GM19468 (cell line): Measurements from ENCODE around the gene LRRC9.
"Not testable (repeated sequence)": the region's sequence is repeated elsewhere in the genome, so short reads cannot be mapped to it uniquely, and the experiment has no call there.

Source experiments
- ATAC-seq: cut with Tn5 transposase; IDR thresholded peaks from one replicate; pipeline ENCODE4 v1.9.1; 2021; ENCODE audit warnings: mild to moderate bottlenecking, moderate library complexity, moderate number of reproducible peaks; ENCODE audit not compliant: unreplicated experiment; ENCODE audit errors: extremely low read depth

LRRC9 gene

DNA sequence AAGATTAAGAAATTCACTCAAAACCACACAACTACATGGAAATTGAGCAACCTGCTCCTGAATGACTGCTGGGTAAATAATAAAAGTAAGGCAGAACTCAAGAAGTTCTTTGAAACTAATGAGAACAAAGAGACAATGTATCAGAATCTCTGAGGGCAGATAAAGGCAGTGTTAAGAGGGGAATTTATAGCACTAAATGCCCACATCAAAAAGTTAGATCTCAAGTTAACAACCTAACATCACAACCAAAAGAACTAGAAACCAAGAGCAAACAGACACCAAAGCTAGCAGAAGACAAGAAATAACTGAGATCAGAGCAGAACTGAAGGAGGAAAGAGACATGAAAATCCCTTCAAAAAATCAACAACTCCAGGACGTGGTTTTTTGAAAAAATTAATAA is 128.0 kb downstream of the LRRC9 start:
- not testable (repeated sequence) for ATAC-seq

DNA sequence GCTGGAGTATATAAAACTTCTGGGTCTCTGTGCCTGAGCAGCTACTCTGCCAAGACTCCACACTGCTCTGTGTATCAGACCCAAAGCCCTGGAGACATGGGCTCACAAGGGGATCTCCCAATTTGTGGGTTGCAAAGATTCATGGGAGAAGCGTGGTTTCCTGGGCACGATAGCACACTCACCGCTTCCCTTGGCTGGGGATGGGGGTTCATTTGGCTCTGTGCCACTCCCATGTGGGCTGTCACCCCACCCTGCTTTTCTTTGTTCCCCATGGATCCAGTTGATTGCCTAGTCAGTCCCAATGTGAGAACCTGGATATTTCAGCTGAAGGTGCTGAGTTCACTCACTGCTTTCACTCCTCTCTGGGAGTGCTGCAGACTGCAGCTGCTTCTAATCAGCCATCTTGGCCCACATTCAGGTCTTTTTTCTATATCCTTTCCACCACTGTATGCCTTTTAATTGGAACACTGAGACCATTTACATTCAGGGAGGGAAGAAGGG is 131.8 kb downstream of the LRRC9 start:
- ATAC-seq: no peak

DNA sequence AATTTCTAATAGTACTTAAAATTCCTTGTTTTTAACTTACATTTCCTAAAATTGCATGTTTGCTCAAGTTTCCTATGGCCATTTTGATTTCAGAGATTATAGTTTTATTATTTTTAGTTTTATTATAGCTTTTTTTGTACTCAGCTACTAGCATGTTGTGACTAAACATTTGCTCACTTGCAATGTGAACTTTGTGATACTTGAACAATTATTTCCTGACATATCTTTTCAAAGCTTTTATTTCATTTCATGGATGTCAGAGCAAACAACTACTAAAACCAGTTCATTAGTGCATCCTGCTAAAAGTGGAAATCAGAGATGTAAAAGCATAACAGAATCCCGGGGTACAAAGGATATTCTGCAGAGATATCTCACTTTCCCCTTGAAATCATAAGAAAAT is 138.1 kb downstream of the LRRC9 start:
- no peak for ATAC-seq

DNA sequence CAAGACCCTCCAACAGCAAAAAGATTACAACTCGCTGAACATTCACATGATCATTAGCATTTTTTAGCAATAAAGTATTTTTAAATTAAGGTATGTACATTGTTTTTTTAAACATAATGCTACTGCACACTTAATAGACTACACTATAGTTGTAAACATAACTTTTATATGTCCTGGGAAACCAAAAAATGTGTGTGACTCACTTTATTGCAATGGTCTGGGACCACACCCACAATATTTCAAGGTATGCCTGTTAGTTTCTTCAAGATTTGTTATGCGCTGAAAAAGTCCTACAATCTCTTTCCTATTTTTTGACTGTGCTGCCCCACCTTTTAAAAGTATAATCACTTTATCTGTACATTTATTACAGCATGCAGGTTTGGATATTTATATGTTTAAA is 141.4 kb downstream of the LRRC9 start:
- no peak for ATAC-seq

DNA sequence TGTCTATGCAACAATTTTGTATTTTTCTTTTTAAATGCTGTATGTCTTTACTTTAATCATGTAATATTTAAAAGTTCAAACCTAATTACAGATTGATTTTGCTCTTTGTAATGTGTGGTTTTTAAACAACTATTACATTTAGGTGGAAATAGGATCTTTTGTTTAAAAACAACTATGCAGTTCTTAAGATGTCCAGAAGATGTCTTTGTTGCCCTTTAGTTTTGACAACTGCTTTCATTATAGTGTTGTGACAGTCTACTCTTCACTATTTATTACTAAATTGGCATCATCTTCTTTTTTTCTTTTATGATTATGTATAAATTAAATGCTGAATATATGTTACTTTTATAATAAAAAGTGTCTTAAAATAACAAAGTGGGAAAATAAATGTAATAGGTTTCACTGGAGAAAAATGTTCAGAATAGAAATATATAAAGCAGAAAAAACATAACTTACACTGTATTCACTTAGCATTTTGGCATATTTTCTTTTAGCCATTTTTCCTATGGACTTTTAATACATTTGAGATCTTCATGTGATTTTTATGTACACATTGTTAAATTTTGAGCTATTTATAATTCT is 144.6 kb downstream of the LRRC9 start:
- no peak for ATAC-seq

DNA sequence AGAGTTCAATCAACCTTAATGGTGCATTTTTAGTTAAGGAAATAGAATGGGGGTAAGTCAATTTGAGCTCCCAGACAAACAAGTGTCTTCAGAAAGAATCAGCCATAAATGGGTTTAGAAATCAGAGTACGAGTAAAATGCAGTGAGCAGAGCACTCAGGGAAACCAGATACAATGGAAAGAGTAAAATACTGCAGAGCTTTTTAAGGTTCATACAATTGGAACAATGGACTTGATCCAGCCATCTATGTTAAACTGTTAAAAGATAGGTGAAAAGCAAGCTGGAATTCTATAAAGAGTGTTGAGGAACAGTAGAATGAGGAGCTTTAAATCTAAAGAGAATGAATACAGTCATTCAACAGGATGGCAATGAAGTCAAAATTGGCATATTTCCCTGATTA is 147.9 kb downstream of the LRRC9 start:
- no peak for ATAC-seq

DNA sequence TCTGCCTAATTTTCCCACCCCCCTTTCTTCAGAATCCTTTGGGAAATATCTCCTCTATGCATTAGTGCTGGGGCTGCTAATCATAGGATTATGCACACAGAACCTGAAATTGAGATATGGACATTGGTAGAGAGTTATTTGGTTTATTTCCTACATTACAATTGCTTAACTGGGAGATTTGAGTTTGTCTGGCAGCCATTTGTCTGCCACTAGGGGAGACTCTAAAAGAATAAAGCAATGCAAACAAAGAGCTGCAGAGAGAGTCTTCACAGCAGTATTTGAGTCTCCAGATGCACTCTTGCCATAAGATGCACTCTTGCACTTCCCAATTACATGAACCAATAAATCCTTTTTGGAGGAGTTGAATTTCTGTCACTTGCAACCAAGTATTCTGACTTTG is 159.8 kb downstream of the LRRC9 start:
- ATAC-seq: no peak

DNA sequence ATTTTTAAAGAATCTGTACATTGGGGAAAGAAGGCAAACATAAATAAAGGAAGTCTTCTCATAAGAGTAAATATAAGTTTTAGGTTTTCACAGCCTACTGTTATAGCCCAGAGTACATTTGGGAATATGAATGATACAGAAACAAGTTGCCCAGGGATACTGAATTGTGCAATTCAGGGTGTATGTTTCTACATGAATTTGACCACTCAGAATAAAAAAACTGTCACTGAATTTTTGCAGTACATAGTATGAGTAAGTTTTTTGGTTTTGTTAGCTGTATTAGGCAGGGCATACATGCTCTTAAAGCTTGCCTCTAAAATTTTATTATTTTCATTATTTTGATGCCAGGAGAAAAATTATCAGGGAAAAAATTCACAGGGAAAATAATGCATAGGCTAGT is 165.1 kb downstream of the LRRC9 start:
- ATAC-seq: no peak

DNA sequence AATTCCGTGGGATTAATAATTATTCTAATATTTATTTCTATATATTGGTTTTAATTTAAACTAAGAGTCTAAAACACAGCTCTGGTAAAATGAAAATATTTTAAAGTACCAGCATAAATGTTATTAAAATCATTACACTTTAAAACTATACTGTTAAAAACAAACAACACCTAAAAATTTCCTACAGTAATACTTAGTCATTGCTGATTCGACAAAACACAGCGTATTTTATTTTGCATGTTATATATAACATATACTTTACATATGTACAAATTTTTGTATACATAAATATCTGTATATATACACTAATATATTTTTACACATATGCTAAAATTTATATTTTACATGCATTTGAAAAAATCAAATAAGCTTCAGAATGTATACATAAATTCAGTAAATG is 165.7 kb downstream of the LRRC9 start:
- no peak for ATAC-seq

DNA sequence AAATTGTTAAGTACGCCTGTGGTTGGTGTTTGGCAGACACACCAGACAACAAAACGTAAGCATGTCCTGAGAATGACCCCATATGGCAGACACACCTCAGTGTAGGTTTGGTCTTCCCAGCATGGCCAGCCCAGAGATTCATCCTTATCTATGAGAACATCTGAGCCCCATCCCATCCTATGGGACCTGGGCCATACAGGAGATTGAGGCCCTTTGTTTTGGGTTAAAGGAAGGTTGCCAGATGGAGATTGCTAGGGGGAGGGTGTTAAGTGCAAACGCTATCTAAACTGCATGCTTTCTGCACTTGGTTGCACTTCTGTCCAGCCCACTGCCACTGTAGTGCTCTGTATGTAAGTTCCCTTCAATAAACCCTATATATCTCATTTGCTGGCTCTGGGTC is 167.7 kb downstream of the LRRC9 start:
- no peak for ATAC-seq

DNA sequence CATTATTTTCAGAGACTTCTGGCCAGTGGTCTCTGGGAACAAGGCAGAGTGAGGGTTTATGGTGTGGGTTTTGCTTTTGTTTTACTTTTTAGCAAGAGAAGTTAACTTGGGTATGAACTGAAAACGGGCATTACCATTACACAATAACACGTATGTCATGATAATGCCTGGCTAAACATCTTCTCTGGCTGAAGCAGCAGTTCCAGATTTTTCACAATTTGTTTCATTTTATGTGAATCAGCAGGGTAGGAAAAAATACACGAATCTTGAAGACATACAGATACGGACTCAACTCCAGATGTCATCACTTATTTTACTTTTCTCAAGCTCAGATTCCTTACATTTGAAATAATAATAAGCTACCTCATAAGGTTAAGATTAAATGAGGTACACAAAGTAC is 169.3 kb downstream of the LRRC9 start:
- ATAC-seq: no peak

DNA sequence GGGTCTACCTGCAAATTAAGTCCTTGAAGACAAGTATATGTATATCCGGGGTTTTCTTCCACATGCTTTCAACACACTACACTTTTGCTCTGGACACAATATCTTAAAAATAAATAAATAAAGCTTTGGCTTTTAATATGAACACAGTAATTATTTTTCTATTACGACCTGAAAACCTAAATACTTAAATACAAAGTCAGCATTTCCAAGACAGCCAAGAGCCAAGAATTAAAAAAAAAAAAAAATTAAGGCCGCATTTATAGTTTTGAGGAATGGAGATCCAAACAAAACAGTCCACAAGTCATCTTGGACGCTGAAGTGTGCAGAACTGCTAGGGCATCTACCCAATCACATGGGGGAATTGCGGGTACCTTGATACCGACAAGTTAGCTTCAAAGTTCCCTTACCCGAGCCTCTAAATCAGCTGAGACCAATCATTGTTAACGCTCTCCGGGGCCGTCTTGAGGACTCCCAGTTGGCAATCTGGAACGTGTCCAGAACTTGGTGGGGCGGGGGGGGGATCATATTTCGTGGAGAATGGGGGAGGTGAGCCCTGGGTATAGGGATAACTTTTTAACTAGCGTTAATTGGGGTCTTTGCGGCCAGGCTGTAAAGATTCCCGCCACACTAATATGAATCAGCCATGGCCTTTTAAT is 171.0 kb downstream of the LRRC9 start:
- ATAC-seq: no peak

DNA sequence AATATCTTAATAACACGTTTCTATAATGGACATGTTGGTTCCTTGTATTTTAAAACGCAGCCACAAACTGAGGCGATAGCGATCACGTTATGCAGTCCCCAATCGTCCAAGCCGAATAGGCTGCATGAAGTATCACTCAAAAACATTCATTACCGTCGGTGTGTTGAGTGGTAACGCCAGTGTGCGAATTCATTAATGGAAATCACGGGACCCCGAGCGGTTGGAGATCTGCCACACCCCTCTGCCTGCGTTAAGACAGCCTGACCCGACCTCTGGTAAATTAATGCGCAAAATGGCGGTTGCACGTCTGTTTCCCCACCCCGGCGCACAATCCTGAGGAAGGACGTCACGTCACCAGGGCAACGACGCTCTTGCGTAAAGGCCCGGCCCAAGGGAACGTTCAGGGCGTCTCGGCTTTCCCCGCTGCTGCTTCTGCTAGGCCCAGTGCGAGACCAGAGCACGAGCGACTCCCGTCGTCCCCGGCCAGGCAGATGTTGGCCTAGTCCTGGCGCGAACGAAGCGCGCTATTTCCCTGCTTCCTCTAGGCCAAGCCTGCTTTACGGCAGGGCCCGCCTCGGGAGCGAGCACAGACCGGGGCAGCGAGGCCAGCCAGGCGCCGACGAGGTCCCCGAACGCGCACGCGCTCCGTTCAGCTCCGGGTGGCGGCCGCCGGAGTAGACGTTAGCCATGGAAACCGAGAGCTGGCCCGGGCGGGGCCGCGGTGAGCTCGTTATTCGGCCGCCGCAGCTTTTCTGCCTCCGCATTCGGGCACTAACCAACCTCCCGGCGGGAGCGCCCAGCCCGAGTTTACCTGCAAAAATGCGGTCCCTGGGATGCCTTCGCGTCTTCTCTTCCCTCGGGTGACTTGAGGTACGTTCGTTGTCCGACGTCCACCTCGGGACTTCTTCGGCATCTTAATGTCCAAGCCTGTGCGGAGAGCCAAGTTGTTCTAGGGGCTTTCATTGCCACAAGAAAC is 171.9 kb downstream of the LRRC9 start, which contains the start of gene PCNX4:
Gene PCNX4 (plus strand): TSS at position 374 of the 976 bp plus-strand sequence. CDS start 15,716 bp downstream, outside the sequence.
- ATAC-seq: peak; percentile 89

DNA sequence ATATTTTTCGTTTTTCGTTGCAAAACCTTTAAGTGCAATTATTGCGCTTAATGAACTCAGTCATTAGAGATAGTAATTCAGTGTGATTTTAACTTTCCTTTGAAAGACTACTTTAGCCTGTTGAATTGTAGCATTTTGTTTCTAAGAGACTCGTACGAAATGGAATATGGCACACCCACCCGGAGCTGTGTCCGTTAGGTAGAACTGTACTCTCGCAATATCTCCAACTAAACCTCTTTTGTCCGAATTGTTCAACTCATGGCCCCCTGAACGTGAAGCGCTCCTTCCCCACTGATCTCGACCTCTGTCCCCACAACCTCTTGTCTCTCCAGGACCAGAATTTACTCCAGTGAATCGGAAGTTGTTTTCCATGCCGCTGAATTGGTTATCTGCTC is 172.6 kb downstream of the LRRC9 start:
- no peak for ATAC-seq

DNA sequence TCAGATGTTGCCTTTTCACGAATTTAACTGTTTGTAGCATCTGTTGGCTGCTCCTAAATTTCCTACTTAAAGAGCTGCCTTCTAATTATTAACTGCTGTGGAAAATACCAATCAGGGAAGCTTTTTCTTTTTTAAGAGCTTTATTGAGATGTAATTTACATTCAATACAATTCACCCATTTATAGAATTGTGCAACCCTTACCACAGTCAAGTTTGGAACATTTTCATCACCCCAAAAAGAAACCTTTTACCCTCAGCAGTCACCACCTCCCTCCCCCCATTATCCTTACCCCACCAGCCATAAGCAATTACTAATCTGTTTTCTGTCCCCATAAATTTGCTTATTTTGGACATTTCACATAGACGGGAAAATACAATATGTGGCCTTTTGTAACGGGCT is 173.1 kb downstream of the LRRC9 start:
- no peak for ATAC-seq

DNA sequence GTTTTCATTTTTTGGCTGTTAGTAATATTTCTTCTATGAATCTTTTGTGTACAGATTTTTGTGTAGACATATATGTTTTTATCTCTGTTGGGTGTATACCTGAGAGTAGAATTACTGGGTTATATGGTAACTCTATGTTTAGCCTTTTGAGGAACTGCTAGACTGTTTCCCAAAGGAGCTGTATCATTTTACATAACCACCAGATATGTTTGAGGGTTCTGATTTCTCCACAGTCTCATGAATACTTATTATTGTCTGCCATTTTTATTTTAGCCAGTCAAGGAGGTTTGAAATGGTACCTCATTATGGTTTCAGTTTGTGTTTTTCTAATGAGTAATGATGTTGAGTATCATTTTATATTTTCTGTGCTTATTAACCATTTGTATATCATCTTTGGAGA is 173.7 kb downstream of the LRRC9 start:
- ATAC-seq: no peak

DNA sequence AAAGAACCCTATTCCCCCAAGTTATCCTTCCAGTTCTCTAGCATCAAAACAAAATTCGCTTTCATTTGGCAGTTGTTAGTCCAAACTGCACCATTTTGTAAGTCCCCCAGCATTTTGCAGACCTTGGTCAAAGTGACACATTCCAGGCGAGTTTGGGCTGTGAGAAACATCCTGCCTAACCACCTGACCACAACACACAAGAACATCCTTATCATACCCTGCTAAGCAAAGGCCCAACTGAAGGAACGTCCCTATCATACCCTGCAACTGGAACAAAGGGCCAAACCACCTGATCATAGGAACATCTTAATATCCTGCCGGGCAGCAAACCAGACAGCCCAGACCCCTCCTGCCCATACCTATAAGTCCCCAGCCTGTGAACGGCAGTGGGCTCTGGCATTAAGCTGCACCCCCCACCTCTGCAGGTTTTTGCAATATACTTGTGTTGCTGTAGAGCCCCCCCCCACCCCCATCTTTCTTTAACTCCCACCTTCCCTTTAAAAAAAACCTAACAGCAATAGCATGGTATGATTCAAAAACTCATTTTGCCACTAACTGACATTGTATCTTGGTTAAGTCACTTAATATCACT is 174.5 kb downstream of the LRRC9 start:
- ATAC-seq: no peak

DNA sequence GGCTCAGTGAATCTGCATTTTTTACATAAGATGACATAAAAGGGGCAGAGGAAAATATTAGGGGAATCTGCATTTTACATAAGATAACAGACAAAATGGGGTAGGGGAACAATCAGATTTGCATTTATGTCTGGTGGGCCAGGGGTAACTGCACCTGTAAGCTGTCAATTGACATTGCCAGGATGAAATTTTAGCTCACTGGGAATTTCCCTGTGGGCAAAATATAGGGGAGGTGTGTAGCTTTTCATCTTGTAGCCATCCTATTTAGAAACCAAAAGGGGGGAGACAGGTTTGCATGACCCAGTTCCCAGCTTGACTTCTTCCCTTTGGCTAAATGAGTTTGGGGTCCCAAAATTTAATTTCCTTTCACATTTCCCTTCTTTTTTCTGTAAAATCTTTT is 175.3 kb downstream of the LRRC9 start:
- no peak for ATAC-seq

DNA sequence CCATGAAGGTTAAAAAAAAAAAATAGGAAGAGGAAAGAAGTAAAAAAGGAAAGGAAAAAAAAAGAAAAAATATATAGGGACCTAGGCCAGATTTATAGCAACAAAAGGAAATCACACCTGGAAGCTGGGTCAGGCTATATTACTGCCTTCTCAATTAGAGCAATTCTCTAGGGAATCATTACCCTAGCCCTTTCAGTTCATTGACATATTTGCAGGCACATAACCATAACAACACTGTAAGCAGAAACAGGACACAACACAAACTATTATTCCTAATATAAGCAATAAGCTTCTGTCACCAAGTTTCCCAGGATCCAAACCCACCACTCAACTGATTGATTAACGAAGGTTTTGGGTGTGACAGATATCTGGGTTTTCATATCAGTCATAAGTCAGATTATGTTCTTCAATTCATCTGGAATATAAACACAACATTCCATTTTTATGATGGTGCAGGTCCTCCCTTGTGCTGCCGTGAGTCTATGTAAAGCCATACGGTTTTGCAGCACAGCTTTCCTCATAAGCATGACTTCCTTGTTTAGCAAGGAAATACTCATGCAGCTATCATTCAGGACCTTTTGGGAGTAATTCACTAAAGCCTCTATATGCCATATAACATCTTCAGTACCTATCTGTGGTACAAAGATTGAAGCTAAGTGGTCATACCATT is 176.0 kb downstream of the LRRC9 start:
- ATAC-seq: no peak

DNA sequence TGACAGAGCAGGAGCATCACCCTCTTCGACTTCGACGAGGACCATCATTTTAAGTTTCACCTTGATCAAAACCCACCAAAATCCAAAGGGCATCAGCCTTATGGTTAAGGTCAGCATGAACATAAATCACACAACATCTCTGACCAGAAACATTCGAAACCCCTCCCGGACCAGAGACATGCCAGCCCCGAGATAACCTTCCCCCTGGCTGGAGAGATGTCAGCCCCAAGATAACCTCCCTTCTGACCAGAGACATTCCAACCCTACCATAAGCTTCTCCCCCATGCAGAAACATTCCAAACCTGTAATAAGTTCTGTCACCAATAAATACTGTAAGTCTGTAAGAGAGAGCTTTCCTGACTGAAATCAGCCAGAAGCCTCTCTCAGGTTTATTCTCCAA is 178.0 kb downstream of the LRRC9 start:
- ATAC-seq: no peak
